ENCODE data around the gene ECHS1. TPM values are rescaled to one million over a fixed set of nuclear protein-coding genes. Genes with fewer than 3 reads are reported as not detected.

ECHS1 gene
- total and polyA plus RNA-seq, 2 experiments from 2014 or later, result 82.2 to 150 TPM

DNA sequence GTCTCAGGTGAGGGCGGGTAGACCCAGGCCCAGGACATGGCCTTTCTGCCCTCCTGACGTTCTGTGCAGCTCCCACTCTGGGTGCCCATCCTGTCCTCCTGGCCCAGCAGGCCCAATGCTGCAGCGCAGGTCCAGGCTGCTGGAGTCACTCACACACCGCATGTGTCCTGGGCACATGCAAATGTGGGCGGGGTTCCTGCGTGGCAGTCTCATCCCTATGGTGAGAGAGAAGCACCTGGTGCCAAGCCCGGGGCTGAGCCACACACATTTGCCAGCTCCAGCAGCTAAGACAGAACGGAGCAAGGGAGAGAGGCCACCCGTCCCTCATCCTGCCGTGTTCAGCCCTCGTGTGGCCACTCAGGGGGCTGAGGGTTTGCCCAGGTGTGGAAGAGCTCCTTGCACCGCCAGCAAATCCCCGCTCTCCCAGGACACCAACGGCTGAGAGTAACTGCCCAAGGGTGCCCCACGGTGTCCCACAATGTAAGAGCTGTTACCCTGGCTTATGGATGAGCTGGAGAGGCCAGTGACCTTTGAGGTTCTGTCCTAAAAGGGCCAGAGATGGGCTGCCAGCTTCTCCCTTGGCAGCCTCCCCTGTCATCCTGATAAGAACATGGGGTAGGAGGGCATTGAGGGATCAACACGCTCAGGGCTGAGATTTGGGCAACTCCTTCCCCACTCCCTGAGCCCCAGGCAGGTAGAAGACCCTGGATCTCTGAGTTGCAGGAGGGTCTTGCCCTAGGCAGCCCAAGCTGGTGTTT, 19.8 kb downstream of the ECHS1 start:
- Histone ChIP-seq H3K9me2 (ENCODE audit: insufficient read depth) (no peaks in the 10 kb centered on the region), H3K79me2 (ENCODE audit: insufficient read depth) (no peaks in the 10 kb centered on the region), H3K27me3 (replicated peaks; ENCODE audit: insufficient read depth) (no peaks in the 10 kb centered on the region), H2AFZ (no peak overlapping the region), H3K4me1 (ENCODE audit: insufficient read depth) (no peaks in the 10 kb centered on the region), H3K36me3 (ENCODE audit: low read depth) (no peaks in the 10 kb centered on the region), H3F3A (ENCODE audit: insufficient read depth) (no peaks in the 10 kb centered on the region), H3K9ac (no peak overlapping the region), H3K27ac (no peak overlapping the region), H3K4me2 (ENCODE audit: unreplicated experiment) (no peak overlapping the region), H4K20me1 (ENCODE audit: insufficient read depth) (no peaks in the 10 kb centered on the region), H3K9me3 (ENCODE audit: low read depth) (no peaks in the 10 kb centered on the region), H3K4me3 (no peak overlapping the region)
- in situ Hi-C loops (cut with MboI), result no loop called here
- DNase-seq, result no peak
- 56 to 61% methylated on average over 15 to 16 of the region's 16 CpGs for WGBS, 2 experiments (ENCODE audit: low coverage in 1 of 2, low lambda C conversion rate in 2 of 2, missing lambda C conversion rate in 2 of 2)
- TF ChIP-seq EZH2phosphoT487 (IDR thresholded peaks at IDR 0.05; ENCODE audit: insufficient read depth, low read depth), result no peak
- TF ChIP-seq EZH2 (IDR thresholded peaks at IDR 0.05; ENCODE audit: insufficient read depth, poor library complexity, severe bottlenecking), result no peak

DNA sequence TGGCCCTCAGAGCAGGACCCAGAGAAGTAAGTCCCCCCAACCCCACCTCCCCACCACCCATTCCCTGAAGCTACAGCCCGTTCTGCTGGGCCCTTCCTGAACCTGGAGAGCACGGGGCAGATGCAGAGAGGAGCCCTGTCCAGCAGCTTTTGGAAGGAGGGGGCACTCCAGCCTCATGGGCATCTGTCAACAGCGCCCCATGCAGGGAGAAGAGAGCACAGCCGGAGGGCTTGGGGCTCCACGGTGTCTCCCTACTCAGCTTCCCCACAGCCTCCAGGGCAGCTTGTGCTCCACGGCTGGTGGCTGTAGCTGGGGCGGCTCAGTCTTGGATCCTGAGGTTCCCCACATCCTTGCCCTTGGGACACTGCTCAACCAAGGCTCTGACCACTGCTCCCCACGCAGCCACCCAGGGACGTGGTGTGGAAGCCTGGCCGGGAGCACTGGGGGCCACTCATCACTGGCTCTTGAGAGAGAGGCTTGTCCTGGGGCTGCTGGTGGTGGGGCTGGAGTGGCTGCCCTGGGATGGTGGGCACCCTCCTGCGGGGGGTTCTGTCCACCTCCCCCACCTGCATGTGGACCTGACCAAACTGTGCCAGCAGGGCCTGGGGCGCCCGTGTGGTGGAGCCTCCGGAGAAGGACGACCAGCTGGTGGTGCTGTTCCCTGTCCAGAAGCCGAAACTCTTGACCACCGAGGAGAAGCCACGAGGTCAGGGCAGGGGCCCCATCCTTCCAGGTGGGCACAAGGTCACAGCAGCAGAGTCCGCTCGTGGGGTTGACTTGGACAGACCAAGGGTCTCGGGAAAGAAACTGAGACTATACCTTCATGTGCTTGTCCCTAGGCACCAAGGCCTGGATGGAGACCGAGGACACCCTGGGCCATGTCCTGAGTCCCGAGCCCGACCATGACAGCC, 21.5 kb downstream of the ECHS1 start:
- 63 to 69% methylated on average over 22 to 24 of the region's 24 CpGs for WGBS, 2 experiments (ENCODE audit: low coverage in 1 of 2, low lambda C conversion rate in 2 of 2, missing lambda C conversion rate in 2 of 2)
- Histone ChIP-seq H3K4me2 (ENCODE audit: unreplicated experiment) (no peak overlapping the region), H2AFZ (no peak overlapping the region), H3K4me1 (ENCODE audit: insufficient read depth) (no peaks in the 10 kb centered on the region), H3K27me3 (replicated peaks; ENCODE audit: insufficient read depth) (no peaks in the 10 kb centered on the region), H3K9me3 (ENCODE audit: low read depth) (no peaks in the 10 kb centered on the region), H3K27ac (no peak overlapping the region), H3K36me3 (ENCODE audit: low read depth) (no peaks in the 10 kb centered on the region), H4K20me1 (ENCODE audit: insufficient read depth) (no peaks in the 10 kb centered on the region), H3K9ac (no peak overlapping the region), H3F3A (ENCODE audit: insufficient read depth) (no peaks in the 10 kb centered on the region), H3K9me2 (ENCODE audit: insufficient read depth) (no peaks in the 10 kb centered on the region), H3K4me3 (no peak overlapping the region), H3K79me2 (ENCODE audit: insufficient read depth) (no peaks in the 10 kb centered on the region)
- in situ Hi-C loops (cut with MboI), result no loop called here
- DNase-seq, result no peak
- TF ChIP-seq EZH2phosphoT487 (IDR thresholded peaks at IDR 0.05; ENCODE audit: insufficient read depth, low read depth) (no peak), EZH2 (IDR thresholded peaks at IDR 0.05; ENCODE audit: insufficient read depth, poor library complexity, severe bottlenecking) (no peak)

DNA sequence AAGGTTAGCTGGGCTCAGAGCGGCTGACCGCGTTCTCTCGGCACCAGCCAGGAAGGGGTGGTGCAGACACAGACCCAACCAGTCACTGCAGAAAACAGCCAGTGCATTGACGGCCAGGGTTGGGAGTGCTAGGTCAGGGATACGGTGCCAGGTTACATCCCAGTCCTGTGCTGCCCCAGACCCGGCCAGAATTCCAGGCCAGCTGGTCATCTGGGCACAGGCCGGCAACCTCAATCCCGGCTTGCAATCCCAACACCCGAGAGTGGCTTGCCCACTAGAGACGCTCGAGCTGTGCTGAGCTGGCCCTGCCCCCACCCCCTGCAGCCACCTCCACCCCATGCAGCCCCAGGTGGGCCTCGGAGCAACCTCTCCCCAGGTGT, 22.2 kb downstream of the ECHS1 start:
- TF ChIP-seq EZH2phosphoT487 (IDR thresholded peaks at IDR 0.05; ENCODE audit: insufficient read depth, low read depth) (no peak), EZH2 (IDR thresholded peaks at IDR 0.05; ENCODE audit: insufficient read depth, poor library complexity, severe bottlenecking) (no peak)
- in situ Hi-C loops (cut with MboI), result no loop called here
- Histone ChIP-seq H3K27ac (no peak overlapping the region), H3K4me1 (ENCODE audit: insufficient read depth) (no peaks in the 10 kb centered on the region), H4K20me1 (ENCODE audit: insufficient read depth) (no peaks in the 10 kb centered on the region), H3K4me2 (ENCODE audit: unreplicated experiment) (no peak overlapping the region), H3K9me3 (ENCODE audit: low read depth) (no peaks in the 10 kb centered on the region), H3K79me2 (ENCODE audit: insufficient read depth) (no peaks in the 10 kb centered on the region), H3F3A (ENCODE audit: insufficient read depth) (no peaks in the 10 kb centered on the region), H3K9ac (no peak overlapping the region), H3K27me3 (replicated peaks; ENCODE audit: insufficient read depth) (0 out of 2 replicates have a peak, but pooled peaks cover 3% of the 10 kb centered on the region), H3K9me2 (ENCODE audit: insufficient read depth) (no peaks in the 10 kb centered on the region), H3K4me3 (no peak overlapping the region), H3K36me3 (ENCODE audit: low read depth) (no peaks in the 10 kb centered on the region), H2AFZ (no peak overlapping the region)
- WGBS, 2 experiments (ENCODE audit: low coverage in 1 of 2, low lambda C conversion rate in 2 of 2, missing lambda C conversion rate in 2 of 2), result 24 to 27% methylated on average over 11 of the region's 13 CpGs
- DNase-seq, result no peak

DNA sequence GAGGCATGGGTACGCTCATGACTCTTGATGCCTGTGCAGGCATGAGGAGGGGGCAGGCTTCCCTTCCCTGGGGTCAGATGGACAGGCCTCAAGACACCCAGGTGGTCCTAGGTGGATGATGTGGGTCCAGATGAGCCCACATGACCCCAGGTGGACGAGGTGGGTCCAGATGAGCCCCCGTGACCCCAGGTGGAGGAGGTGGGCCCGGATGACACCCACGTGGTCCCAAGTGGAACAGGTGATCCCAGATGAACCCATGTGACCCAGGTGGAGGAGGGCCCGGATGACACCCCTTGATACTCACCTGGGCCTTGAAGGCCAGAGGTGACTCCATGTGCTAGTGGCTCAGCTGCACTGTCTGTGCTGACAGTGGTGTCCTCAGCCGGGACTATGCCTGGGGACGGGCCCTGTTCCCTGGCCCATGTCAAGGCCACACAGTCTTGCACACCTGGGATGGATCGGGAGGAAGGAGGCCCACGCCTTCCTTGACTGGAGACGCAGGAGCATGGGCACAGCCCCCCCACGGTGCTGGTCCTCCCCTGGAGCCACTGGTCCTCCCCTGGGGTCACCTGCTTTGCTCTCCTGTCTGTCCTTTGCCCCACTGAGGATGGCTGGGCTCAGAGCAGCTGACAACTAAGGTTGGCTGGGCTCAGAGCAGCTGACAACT, 22.7 kb downstream of the ECHS1 start:
- Histone ChIP-seq H3F3A (ENCODE audit: insufficient read depth) (no peaks in the 10 kb centered on the region), H3K36me3 (ENCODE audit: low read depth) (no peaks in the 10 kb centered on the region), H3K9ac (no peak overlapping the region), H3K79me2 (ENCODE audit: insufficient read depth) (no peaks in the 10 kb centered on the region), H3K4me2 (ENCODE audit: unreplicated experiment) (no peak overlapping the region), H3K27me3 (replicated peaks; ENCODE audit: insufficient read depth) (0 out of 2 replicates have a peak, but pooled peaks cover 6% of the 10 kb centered on the region), H3K4me1 (ENCODE audit: insufficient read depth) (no peaks in the 10 kb centered on the region), H3K9me2 (ENCODE audit: insufficient read depth) (no peaks in the 10 kb centered on the region), H3K4me3 (no peak overlapping the region), H3K9me3 (ENCODE audit: low read depth) (no peaks in the 10 kb centered on the region), H3K27ac (no peak overlapping the region), H2AFZ (no peak overlapping the region), H4K20me1 (ENCODE audit: insufficient read depth) (no peaks in the 10 kb centered on the region)
- in situ Hi-C loops (cut with MboI), result no loop called here
- DNase-seq, result no peak
- TF ChIP-seq EZH2phosphoT487 (IDR thresholded peaks at IDR 0.05; ENCODE audit: insufficient read depth, low read depth), result no peak
- no peak for TF ChIP-seq EZH2 (IDR thresholded peaks at IDR 0.05; ENCODE audit: insufficient read depth, poor library complexity, severe bottlenecking)
- 62 to 69% methylated on average over 11 to 12 of the region's 12 CpGs for WGBS, 2 experiments (ENCODE audit: low coverage in 1 of 2, low lambda C conversion rate in 2 of 2, missing lambda C conversion rate in 2 of 2)

Measured in GM23248 (cell line).